Endothelial cell (in vitro differentiated cells): Measurements from ENCODE around the gene HPF1. TPM values are rescaled to one million over a fixed set of nuclear protein-coding genes. Genes with fewer than 3 reads are reported as not detected.
"Not testable (repeated sequence)": the region's sequence is repeated elsewhere in the genome, so short reads cannot be mapped to it uniquely, and the experiment has no call there.

Experiments used
- DNase-seq: peaks from one replicate; pipeline ENCODE4 v3.0.0; 2021; ENCODE audit warnings: low spot score
- H3K27ac Mint-ChIP-seq: one replicate; pipeline ENCODE4 v1.8.0; 2021; ENCODE audit warnings: mixed read lengths, inconsistent platforms; ENCODE audit not compliant: unreplicated experiment
- H3K27me3 Mint-ChIP-seq: one replicate; pipeline ENCODE4 v1.8.0; 2021; ENCODE audit warnings: mild to moderate bottlenecking, moderate library complexity, mixed read lengths, inconsistent platforms; ENCODE audit not compliant: unreplicated experiment
- H3K36me3 Mint-ChIP-seq: one replicate; pipeline ENCODE4 v1.8.0; 2021; ENCODE audit warnings: mild to moderate bottlenecking, low read depth, mixed read lengths, inconsistent platforms; ENCODE audit not compliant: unreplicated experiment
- H3K4me1 Mint-ChIP-seq: one replicate; pipeline ENCODE4 v1.8.0; 2021; ENCODE audit warnings: mild to moderate bottlenecking, mixed read lengths, inconsistent platforms; ENCODE audit not compliant: unreplicated experiment
- H3K4me3 Mint-ChIP-seq: one replicate; pipeline ENCODE4 v1.8.0; 2021; ENCODE audit warnings: mild to moderate bottlenecking, mixed read lengths, inconsistent platforms; ENCODE audit not compliant: unreplicated experiment
- H3K9me3 Mint-ChIP-seq: one replicate; pipeline ENCODE4 v1.8.0; 2021; ENCODE audit warnings: mixed read lengths, inconsistent platforms; ENCODE audit not compliant: unreplicated experiment
- CTCF ChIP-seq: fragments of 200-600 bp; sonication (generic); IDR thresholded peaks from one replicate; pipeline ENCODE4 v1.5.0; 2021; ENCODE audit warnings: antibody characterized with exemption; ENCODE audit not compliant: unreplicated experiment
- total RNA-seq: library from RNA; stranded (reverse); fragmentation: NEBNext Ultra II Directional; extraction: Animal tissue kit (Norgen Biotek cat#: 25700); gene quantifications from one replicate; pipeline ENCODE4 v1.2.1, GENCODE V29; 2021; ENCODE audit not compliant: unreplicated experiment

Gene HPF1
- total RNA-seq, 1 donor from 2014 or later, result 30.2 TPM

DNA sequence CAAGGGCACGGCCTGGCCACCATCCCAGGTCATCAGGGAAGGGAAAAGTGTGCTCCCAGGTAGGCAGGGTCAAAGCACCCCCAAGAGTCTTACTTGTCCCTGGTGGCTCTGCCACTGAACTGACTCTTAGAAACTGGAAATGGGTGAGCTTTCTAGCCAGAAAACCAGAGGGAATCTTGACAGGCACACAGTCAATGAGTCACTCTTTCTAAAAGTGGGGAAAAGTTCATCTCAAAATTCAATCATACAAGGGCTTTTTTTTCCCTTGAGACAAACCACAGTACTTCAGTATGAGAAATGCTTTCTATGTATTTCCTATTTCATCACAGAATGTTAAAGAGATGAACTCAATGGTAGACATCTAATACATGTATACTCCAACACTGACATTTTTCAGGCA, 12.5 kb downstream of the HPF1 start:
- Mint-ChIP-seq H3K27ac (no peak overlapping the region), H3K9me3 (no peaks in the 10 kb centered on the region)

DNA sequence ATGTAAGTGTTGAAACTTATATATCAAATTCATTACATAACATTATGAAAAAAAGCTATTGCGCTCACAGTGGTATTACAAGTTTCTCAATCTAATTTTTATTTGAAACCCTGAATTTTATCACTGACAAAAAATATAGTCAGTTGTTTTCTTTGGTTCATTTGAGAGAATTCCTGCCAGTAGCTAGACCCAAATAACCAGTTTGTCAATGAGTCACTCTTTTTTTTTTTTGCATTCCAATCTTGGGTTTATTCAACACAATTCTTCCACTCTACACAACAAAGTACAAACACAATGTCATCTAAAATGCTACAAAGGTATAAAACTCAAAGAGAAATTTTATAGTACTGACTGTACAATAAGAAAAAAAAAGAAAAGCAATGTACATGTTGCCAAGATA, 13.1 kb downstream of the HPF1 start:
- Mint-ChIP-seq H3K27me3 (no peaks in the 10 kb centered on the region), H3K9me3 (no peaks in the 10 kb centered on the region), H3K36me3 (no peaks in the 10 kb centered on the region), H3K4me3 (no peak overlapping the region), H3K27ac (no peak overlapping the region), H3K4me1 (no peaks in the 10 kb centered on the region)
- no peak for DNase-seq
- TF ChIP-seq CTCF, result no peak

More for the DNA sequence above, 12.5 kb downstream of the HPF1 start:
- H3K4me1 Mint-ChIP-seq, result no peaks in the 10 kb centered on the region
- no peak for TF ChIP-seq CTCF
- H3K4me3 Mint-ChIP-seq, result no peak overlapping the region
- no peaks in the 10 kb centered on the region for H3K36me3 Mint-ChIP-seq
- no peak for DNase-seq
- H3K27me3 Mint-ChIP-seq, result no peaks in the 10 kb centered on the region

GRCh38 chr4:169741569-169741968, 16.2 kb downstream of the HPF1 start:
- Mint-ChIP-seq H3K9me3 (no peaks in the 10 kb centered on the region), H3K36me3 (no peaks in the 10 kb centered on the region), H3K27me3 (no peaks in the 10 kb centered on the region), H3K27ac (no peak overlapping the region), H3K4me1 (no peaks in the 10 kb centered on the region), H3K4me3 (no peak overlapping the region)
- no peak for DNase-seq
- no peak for TF ChIP-seq CTCF

GRCh38 chr4:169738604-169739003, 19.1 kb downstream of the HPF1 start:
- not testable (repeated sequence) for H3K4me1 Mint-ChIP-seq, H3K36me3 Mint-ChIP-seq, H3K27ac Mint-ChIP-seq, H3K4me3 Mint-ChIP-seq, H3K9me3 Mint-ChIP-seq, H3K27me3 Mint-ChIP-seq, DNase-seq

DNA sequence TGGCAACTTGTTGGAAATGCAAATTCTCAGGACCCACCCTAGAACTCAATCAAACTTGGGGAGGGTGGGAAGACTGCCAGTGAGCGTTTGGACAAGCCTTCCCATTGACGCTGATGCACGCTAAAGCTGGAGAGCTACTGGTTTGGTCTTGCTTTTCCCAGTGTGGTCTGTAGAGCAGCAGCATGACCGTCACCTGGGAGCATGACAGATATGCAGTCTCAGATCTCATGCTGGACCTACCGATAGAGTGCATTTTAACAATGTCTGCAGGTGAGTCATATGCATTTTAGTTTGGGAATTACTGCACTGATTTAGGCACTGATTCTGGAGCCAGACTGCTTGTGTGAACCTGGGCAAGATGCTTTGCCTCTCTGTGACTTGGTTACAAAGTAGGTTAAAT, 27.2 kb downstream of the HPF1 start:
- DNase-seq, result no peak

More for the DNA sequence above, 27.2 kb downstream of the HPF1 start:
- H3K27ac Mint-ChIP-seq, result no peak overlapping the region
- no peaks in the 10 kb centered on the region for H3K9me3 Mint-ChIP-seq
- TF ChIP-seq CTCF, result no peak
- no peak overlapping the region for H3K4me3 Mint-ChIP-seq
- H3K27me3 Mint-ChIP-seq, result no peaks in the 10 kb centered on the region
- H3K4me1 Mint-ChIP-seq, result no peaks in the 10 kb centered on the region
- no peaks in the 10 kb centered on the region for H3K36me3 Mint-ChIP-seq
